SK-N-SH (cell line): ENCODE results near the gene PRKCQ. TPM values are rescaled to one million over a fixed set of nuclear protein-coding genes. Genes with fewer than 3 reads are reported as not detected.

Experiments
- CTCF ChIA-PET: fragments of 300-600, 350-600 bp; formaldehyde crosslinking; extraction: SDS; loops from one replicate; lab custom pipeline; 2021; lab: Yijun Ruan, JAX
- POLR2A ChIA-PET: fragments of 350-600 bp; sonication (Branson Sonifier 250); formaldehyde crosslinking; extraction: SDS; loops from one replicate; lab custom pipeline; 2020; ENCODE audit warnings: antibody characterized with exemption, inconsistent platforms; lab: Yijun Ruan, JAX
- DNase-seq: peaks from one replicate; pipeline ENCODE4 v3.0.0; 2012
- H2AFZ ChIP-seq: fragments of 200-600 bp; sonication (generic); 2 replicates; pipeline ENCODE4 v1.8.1; 2016; ENCODE audit warnings: antibody characterized with exemption, mild to moderate bottlenecking, low read depth
- H3F3A ChIP-seq: fragments of 200-600 bp; sonication (generic); replicated peaks from 2 replicates; pipeline ENCODE3; 2016; ENCODE audit warnings: antibody characterized with exemption, mild to moderate bottlenecking; ENCODE audit not compliant: insufficient read depth
- H3K27ac ChIP-seq, 2 experiments: fragments of 200-500 bp in 1 of 2; fragments of 200-600 bp in 1 of 2; sonication (Bioruptor generic) in 1 of 2; sonication (generic), shearing (Covaris generic) in 1 of 2; 2 replicates each; pipeline versions ENCODE4 v1.5.1 to v1.6.1; 2014 to 2016; ENCODE audit warnings: low read depth in 2 of 2, inconsistent platforms in 1 of 2, low read length in 1 of 2, mild to moderate bottlenecking in 1 of 2, mixed read lengths in 1 of 2
- H3K27me3 ChIP-seq: fragments of 200-600 bp; sonication (generic), shearing (Covaris generic); 2 replicates; pipeline ENCODE4 v1.6.1; 2016; ENCODE audit warnings: mixed run types; ENCODE audit not compliant: insufficient read depth
- H3K36me3 ChIP-seq, 2 experiments: fragments of 200-500 bp in 1 of 2; fragments of 200-600 bp in 1 of 2; sonication (Bioruptor generic) in 1 of 2; sonication (generic) in 1 of 2; replicated peaks in 1 of 2; 2 replicates each; pipeline versions ENCODE3 to v1.5.1; 2014 to 2016; ENCODE audit warnings: low read length in 1 of 2, mild to moderate bottlenecking in 1 of 2; ENCODE audit not compliant: insufficient read depth in 2 of 2, control insufficient read depth in 1 of 2
- H3K4me1 ChIP-seq, 2 experiments: fragments of 200-500 bp in 1 of 2; fragments of 200-600 bp in 1 of 2; sonication (Bioruptor generic) in 1 of 2; sonication (generic), shearing (Covaris generic) in 1 of 2; 2 replicates each; pipeline versions ENCODE4 v1.5.1 to v1.6.1; 2014 to 2016; ENCODE audit warnings: low read depth in 1 of 2, low read length in 1 of 2, mixed run types in 1 of 2; ENCODE audit not compliant: insufficient read depth in 2 of 2, control insufficient read depth in 1 of 2
- H3K4me2 ChIP-seq: fragments of 200-600 bp; sonication (generic), shearing (Covaris generic); 2 replicates; pipeline ENCODE4 v1.6.1; 2017; ENCODE audit warnings: mixed run types
- H3K4me3 ChIP-seq, 2 experiments: fragments of 200-500 bp in 1 of 2; fragments of 200-600 bp in 1 of 2; sonication (Bioruptor generic) in 1 of 2; sonication (generic), shearing (Covaris generic) in 1 of 2; 2 replicates each; pipeline versions ENCODE4 v1.5.1 to v1.8.1; 2014 to 2016; ENCODE audit warnings: low read depth in 2 of 2, inconsistent platforms in 1 of 2, low read length in 1 of 2, mild to moderate bottlenecking in 1 of 2, mixed read lengths in 1 of 2, moderate library complexity in 1 of 2
- H3K79me2 ChIP-seq: fragments of 200-600 bp; sonication (generic); 2 replicates; pipeline ENCODE4 v1.8.1; 2017; ENCODE audit warnings: mild to moderate bottlenecking; ENCODE audit not compliant: insufficient read depth
- H3K9ac ChIP-seq: fragments of 200-600 bp; sonication (generic); 2 replicates; pipeline ENCODE4 v1.6.1; 2017; ENCODE audit warnings: mixed run types
- H3K9me2 ChIP-seq: fragments of 200-600 bp; sonication (generic); 2 replicates; pipeline ENCODE4 v1.6.1; 2017; ENCODE audit warnings: mixed run types
- H3K9me3 ChIP-seq: fragments of 200-600 bp; sonication (generic); 2 replicates; pipeline ENCODE4 v1.6.1; 2017; ENCODE audit warnings: mixed run types, mild to moderate bottlenecking, moderate library complexity
- H4K20me1 ChIP-seq: fragments of 200-600 bp; sonication (generic); 2 replicates; pipeline ENCODE4 v1.6.1; 2017; ENCODE audit warnings: mild to moderate bottlenecking, mixed run types; ENCODE audit not compliant: insufficient read depth
- ELF1 ChIP-seq: IDR thresholded peaks from 2 replicates; pipeline ENCODE4 v1.4.0; 2012
- GABPA ChIP-seq: IDR thresholded peaks from 2 replicates; pipeline ENCODE4 v1.4.0; 2012; ENCODE audit warnings: low read depth, mild to moderate bottlenecking
- GATA2 ChIP-seq: sonication (generic); formaldehyde crosslinking; IDR thresholded peaks from 2 replicates; pipeline ENCODE4 v1.5.0; 2020; ENCODE audit warnings: mild to moderate bottlenecking, missing genetic modification reagents
- MAX ChIP-seq: IDR thresholded peaks from 2 replicates; pipeline ENCODE4 v1.4.0; 2012; ENCODE audit warnings: low read depth
- MXI1 ChIP-seq: IDR thresholded peaks from 2 replicates; pipeline ENCODE4 v1.6.1; 2012; ENCODE audit warnings: mild to moderate bottlenecking, low read depth, low read length, improper control_type of control experiment
- RAD21 ChIP-seq: IDR thresholded peaks from 2 replicates; pipeline ENCODE4 v1.6.1; 2012; ENCODE audit warnings: mild to moderate bottlenecking, low read length
- RCOR1 ChIP-seq: fragments of 150-350 bp; IDR thresholded peaks from 2 replicates; pipeline ENCODE4 v1.6.1; 2017; ENCODE audit warnings: antibody characterized with exemption, low read length
- RFX5 ChIP-seq: IDR thresholded peaks from 2 replicates; pipeline ENCODE4 v1.6.1; 2012; ENCODE audit warnings: mild to moderate bottlenecking, improper control_type of control experiment, low read length
- RXRA ChIP-seq: IDR thresholded peaks from 2 replicates; pipeline ENCODE4 v1.4.0; 2012; ENCODE audit warnings: low read depth, mild to moderate bottlenecking, borderline replicate concordance
- SMC3 ChIP-seq: IDR thresholded peaks from 2 replicates; pipeline ENCODE4 v1.6.1; 2012; ENCODE audit warnings: low read depth, low read length, improper control_type of control experiment
- TCF12 ChIP-seq: IDR thresholded peaks from 2 replicates; pipeline ENCODE4 v1.4.0; 2012
- USF1 ChIP-seq: IDR thresholded peaks from 2 replicates; pipeline ENCODE4 v1.4.0; 2012; ENCODE audit warnings: low read depth, borderline replicate concordance
- WGBS: methylation state at CpG from one replicate; pipeline ENCODE4 v1.1.6; 2017; ENCODE audit warnings: low lambda C conversion rate; 5-methylcytosine and 5-hydroxymethylcytosine counted together
- polyA plus RNA-seq, 3 experiments: library from polyadenylated mRNA; depleted of rRNA; stranded (reverse); fragments of >200 nt; gene quantifications; 2 replicates each; pipeline ENCODE4 v1.2.3, GENCODE V29; 2012
- TF ChIP-seq, protein P1 (sequence below): IDR thresholded peaks from 2 replicates; pipeline ENCODE4 v1.6.1; 2012; ENCODE audit warnings: mild to moderate bottlenecking, low read depth, low read length, moderate library complexity
- TF ChIP-seq, protein P2 (sequence below): IDR thresholded peaks from 2 replicates; pipeline ENCODE4; 2012
- TF ChIP-seq, protein P3 (sequence below): fragments of 150-350 bp; IDR thresholded peaks from 2 replicates; pipeline ENCODE4 v1.6.1; 2016; ENCODE audit warnings: mild to moderate bottlenecking, low read depth, low read length

The PRKCQ gene
- polyA plus RNA-seq, 1 of the 3 experiments (the other 2 are of a cell fraction): 0.18 TPM

GRCh38 chr10:6497620-6498019, 82.5 kb downstream of the PRKCQ start:
- Histone ChIP-seq H4K20me1 (no peaks in the 10 kb centered on the region), H3K9me3 (no peaks in the 10 kb centered on the region), H3K27me3 (peaks cover 5% of the 10 kb centered on the region; the same call in 1 of the 2 replicates), H3K4me3 (no peak overlapping the region), H3K27ac (no peak overlapping the region), H3F3A (no peaks in the 10 kb centered on the region), H3K4me2 (no peak overlapping the region), H3K9me2 (no peaks in the 10 kb centered on the region), H2AFZ (no peak overlapping the region), H3K4me1 (peaks cover 0 to 5% of the 10 kb centered on the region in 2 experiments; a peak in 1 of 4 replicates), H3K36me3 (no peaks in the 10 kb centered on the region)
- WGBS: 31% methylated on average over 4 of the region's 4 CpGs
- CTCF ChIA-PET: interaction anchor here (1.4 kb wide), 1 partner anchor 12 kb away, joined by 3 read pairs; no protein-coding TSS in a partner anchor
- DNase-seq: peak; percentile 29
- TF ChIP-seq RFX5: no peak
- no peak for TF ChIP-seq GATA2
- TF ChIP-seq MXI1: no peak
- TF ChIP-seq USF1: no peak
- no peak for TF ChIP-seq TCF12
- TF ChIP-seq, protein P1, sequence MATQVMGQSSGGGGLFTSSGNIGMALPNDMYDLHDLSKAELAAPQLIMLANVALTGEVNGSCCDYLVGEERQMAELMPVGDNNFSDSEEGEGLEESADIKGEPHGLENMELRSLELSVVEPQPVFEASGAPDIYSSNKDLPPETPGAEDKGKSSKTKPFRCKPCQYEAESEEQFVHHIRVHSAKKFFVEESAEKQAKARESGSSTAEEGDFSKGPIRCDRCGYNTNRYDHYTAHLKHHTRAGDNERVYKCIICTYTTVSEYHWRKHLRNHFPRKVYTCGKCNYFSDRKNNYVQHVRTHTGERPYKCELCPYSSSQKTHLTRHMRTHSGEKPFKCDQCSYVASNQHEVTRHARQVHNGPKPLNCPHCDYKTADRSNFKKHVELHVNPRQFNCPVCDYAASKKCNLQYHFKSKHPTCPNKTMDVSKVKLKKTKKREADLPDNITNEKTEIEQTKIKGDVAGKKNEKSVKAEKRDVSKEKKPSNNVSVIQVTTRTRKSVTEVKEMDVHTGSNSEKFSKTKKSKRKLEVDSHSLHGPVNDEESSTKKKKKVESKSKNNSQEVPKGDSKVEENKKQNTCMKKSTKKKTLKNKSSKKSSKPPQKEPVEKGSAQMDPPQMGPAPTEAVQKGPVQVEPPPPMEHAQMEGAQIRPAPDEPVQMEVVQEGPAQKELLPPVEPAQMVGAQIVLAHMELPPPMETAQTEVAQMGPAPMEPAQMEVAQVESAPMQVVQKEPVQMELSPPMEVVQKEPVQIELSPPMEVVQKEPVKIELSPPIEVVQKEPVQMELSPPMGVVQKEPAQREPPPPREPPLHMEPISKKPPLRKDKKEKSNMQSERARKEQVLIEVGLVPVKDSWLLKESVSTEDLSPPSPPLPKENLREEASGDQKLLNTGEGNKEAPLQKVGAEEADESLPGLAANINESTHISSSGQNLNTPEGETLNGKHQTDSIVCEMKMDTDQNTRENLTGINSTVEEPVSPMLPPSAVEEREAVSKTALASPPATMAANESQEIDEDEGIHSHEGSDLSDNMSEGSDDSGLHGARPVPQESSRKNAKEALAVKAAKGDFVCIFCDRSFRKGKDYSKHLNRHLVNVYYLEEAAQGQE: no peak
- TF ChIP-seq RAD21: no peak
- TF ChIP-seq ELF1: no peak
- TF ChIP-seq MAX: no peak
- no peak for TF ChIP-seq SMC3
- TF ChIP-seq, all 33 proteins: peak for 0
- POLR2A ChIA-PET: no interaction called here
- Histone ChIP-seq H3K9ac (no peak overlapping the region), H3K79me2 (no peaks in the 10 kb centered on the region)

DNA sequence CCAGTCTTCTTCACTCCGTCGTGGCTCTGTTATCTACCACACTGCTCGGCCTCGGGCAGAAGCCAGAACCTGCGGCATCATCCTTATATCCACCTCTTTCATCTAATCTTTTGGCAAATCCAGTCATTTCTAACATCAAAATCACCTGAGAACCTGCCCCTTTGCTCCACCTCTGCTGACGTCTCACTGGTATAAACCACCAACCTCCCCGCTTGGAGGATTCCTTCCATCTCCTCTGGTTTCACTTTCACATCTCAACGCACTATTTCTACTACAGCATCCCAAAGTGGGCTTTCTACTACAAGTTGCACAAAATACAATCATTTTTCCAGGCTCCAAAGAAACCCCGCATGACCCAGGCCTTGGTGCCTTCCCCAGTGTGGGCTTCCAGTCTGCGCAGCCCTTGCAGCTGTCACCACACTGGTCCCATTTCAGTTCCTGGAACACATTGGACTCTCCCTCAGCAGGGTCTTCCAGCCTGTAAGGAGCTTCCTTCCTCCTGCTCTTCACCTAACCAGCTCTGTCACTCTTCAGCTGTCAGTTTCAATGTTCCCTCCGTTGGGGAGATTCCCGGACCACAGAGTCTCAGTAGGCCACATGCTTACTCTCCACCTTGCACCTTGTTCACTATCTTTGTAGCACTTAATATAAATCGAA, 85.0 kb downstream of the PRKCQ start:
- no peak for DNase-seq
- TF ChIP-seq GABPA (no peak), GATA2 (no peak), RCOR1 (no peak), RXRA (no peak), MXI1 (no peak)
- TF ChIP-seq, protein P2, sequence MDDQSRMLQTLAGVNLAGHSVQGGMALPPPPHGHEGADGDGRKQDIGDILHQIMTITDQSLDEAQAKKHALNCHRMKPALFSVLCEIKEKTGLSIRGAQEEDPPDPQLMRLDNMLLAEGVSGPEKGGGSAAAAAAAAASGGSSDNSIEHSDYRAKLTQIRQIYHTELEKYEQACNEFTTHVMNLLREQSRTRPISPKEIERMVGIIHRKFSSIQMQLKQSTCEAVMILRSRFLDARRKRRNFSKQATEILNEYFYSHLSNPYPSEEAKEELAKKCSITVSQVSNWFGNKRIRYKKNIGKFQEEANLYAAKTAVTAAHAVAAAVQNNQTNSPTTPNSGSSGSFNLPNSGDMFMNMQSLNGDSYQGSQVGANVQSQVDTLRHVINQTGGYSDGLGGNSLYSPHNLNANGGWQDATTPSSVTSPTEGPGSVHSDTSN: no peak
- TF ChIP-seq, protein P3, sequence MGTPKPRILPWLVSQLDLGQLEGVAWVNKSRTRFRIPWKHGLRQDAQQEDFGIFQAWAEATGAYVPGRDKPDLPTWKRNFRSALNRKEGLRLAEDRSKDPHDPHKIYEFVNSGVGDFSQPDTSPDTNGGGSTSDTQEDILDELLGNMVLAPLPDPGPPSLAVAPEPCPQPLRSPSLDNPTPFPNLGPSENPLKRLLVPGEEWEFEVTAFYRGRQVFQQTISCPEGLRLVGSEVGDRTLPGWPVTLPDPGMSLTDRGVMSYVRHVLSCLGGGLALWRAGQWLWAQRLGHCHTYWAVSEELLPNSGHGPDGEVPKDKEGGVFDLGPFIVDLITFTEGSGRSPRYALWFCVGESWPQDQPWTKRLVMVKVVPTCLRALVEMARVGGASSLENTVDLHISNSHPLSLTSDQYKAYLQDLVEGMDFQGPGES: no peak
- TF ChIP-seq, protein P1: no peak

More for the DNA sequence above, 85.0 kb downstream of the PRKCQ start:
- Histone ChIP-seq H3K4me3 (no peak overlapping the region), H4K20me1 (no peaks in the 10 kb centered on the region), H3K36me3 (no peaks in the 10 kb centered on the region), H3K27me3 (peaks cover 13% of the 10 kb centered on the region; the same call in 1 of the 2 replicates), H3F3A (no peaks in the 10 kb centered on the region), H2AFZ (no peak overlapping the region), H3K79me2 (no peaks in the 10 kb centered on the region), H3K9me2 (no peaks in the 10 kb centered on the region), H3K4me1 (peaks cover 0 to 5% of the 10 kb centered on the region in 2 experiments; a peak in 1 of 4 replicates), H3K9ac (no peak overlapping the region), H3K27ac (no peak overlapping the region), H3K9me3 (no peaks in the 10 kb centered on the region), H3K4me2 (peak overlapping the region; percentile 40)
- 68% methylated on average over 13 of the region's 13 CpGs for WGBS
- ChIA-PET POLR2A (no interaction called here), CTCF (no interaction called here)
